GM18526 (cell line): Measurements from ENCODE around the gene NACAD.
A peak's percentile ranks its signal among the peaks of the same experiment; 100 is the strongest.

Experiments
- POLR2A ChIP-seq: IDR thresholded peaks from 3 replicates; pipeline ENCODE4 v1.6.1; 2011; ENCODE audit not compliant: insufficient read length; ENCODE audit errors: extremely low read depth

NACAD gene

GRCh38 chr7:45123913-45124710 lies 35.3 kb upstream of the NACAD start:
- TF ChIP-seq POLR2A = no peak

DNA sequence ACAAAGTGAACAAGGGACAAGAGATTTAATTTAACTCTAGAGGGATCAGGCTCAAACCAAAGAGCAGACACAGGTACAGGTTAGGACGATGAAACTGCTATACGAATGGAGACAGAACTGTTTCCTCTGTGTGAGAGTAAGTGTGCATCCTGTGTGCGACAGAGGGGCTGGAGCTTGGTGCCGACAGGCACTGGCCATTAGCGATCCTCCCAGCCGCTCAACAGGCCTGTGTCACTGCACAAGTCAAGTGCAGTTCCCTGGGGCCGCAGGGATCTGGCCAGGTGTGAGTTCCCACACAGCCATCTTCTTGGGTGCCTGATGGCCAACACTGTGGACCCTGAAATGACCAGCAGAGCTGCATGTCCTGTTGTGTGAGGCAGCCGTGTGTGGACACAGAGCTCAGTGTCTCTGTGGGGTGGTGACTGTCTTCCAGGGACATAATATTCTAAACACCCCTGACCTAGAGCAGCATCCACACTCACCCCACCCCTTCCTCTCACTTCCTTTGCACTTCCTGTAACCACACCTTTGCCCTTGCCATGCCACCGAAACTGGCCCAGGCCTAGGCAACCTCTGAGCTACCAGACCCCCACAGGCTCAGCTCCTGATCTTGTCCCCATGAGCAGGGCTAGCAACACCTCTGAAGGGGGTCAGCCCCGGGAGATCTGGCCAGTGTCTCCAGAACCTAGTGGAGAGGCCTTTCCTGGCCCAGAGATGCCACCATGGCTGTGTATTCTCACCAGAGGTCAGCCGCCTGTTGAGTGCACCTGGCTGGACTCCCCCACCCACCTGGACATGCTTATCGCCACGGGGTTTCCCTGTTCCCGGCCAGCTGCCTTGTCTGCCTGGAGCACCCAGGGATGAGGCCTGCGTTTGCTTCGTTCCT lies 34.4 kb upstream of the NACAD start:
- no peak for TF ChIP-seq POLR2A

DNA sequence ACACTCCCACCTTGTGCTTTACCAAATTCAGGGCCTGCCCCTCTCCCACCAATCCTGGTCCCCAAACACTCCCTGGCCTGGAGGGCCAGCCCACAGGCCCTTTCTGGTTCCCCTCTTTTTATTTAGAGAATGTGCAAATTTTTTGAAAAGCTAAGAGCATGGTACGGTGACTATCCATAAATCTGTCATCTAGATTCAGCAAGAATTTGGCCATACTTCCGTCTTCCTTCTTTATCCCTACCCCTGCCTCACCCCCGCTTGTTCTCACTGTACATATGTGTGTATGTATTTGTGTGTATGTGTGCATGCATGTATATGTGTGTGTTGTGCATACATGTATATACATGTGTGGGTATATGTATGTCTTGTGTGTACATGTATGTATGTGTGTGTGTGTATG lies 30.8 kb upstream of the NACAD start:
- no peak for TF ChIP-seq POLR2A

DNA sequence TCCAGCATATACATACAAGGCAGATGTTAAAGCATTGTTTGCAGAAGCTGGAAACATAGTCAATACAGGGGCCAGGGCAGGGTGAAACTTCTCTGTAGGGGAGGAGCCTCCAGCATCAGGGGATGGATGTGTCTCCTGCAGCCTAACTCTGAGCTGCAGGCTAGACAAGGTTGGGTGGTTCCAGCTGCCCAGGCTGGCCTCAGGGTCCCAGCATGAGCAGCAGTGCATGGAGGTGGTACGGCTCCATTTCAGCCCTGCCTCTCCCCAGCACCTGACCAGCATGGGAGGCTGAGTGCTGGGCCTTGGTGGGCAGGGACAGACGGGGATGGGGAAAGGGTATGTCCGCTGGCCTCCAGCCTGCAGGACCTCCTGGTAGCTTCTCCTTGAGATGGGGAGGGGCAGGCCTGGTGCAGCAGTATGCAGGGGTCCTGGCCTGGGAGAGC lies 30.1 kb upstream of the NACAD start:
- TF ChIP-seq POLR2A = no peak

DNA sequence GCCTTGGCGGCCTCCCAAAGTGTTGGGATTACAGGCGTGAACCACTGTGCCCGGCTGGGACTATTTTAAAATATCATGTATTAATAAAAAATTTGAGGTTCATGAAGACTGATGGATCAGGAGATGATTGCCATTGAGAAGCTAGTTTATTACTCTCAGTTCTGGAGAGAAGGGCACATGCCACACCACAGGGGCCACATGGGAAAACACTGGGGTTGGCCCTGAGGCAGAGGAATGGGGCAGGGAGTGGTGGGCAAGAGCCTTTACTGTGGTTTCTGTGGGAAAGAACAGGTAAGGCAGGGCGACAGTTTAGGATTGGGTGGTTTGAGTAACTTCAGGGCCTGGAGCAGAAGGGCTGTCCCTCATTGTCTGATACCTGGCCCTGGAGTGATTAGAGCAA lies 29.5 kb upstream of the NACAD start:
- no peak for TF ChIP-seq POLR2A

DNA sequence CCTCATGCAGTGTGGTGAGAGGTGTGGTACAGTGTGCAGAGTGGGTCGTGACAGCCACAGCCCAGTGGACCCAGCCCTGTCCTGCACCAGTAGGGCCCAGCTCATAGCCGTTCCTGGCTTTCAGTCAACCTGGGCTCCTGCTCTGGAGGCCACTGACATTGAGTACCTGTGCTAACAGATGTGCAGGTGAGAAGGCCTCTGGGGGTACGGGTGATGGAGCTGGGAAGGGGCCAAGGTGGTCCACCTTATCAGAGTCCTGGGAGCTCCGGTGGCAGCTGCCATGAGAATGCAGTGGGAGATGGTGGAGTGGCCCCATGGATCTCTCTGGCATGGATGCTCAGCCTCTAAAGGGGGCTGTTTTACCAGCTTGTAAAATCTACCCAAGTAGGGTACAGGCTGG lies 28.8 kb upstream of the NACAD start:
- TF ChIP-seq POLR2A = no peak

DNA sequence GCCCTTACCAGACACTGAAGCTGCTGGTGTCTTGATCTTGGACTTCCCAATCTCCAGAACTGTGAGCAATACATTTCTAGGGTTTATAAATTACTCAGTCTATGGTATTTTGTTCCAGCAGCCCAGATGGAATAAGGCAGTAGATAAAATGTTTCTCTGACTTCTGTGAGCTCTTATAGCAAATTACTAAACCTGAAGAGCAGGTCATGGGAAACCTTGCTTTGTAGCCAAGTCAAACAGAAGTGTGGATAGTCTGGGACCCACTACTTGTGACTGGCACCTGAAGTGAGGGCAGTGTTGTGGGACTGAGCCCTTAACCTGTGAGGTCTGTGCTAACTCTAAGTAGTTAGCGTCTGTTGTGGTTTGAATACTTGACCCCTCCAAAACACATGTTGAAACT lies 27.3 kb upstream of the NACAD start:
- TF ChIP-seq POLR2A = no peak

- TF ChIP-seq POLR2A = no peak
Measured at GRCh38 chr7:45114926-45115325, 26.2 kb upstream of the NACAD start.

- TF ChIP-seq POLR2A = no peak
Measured at GRCh38 chr7:45112648-45113047, 23.9 kb upstream of the NACAD start.

DNA sequence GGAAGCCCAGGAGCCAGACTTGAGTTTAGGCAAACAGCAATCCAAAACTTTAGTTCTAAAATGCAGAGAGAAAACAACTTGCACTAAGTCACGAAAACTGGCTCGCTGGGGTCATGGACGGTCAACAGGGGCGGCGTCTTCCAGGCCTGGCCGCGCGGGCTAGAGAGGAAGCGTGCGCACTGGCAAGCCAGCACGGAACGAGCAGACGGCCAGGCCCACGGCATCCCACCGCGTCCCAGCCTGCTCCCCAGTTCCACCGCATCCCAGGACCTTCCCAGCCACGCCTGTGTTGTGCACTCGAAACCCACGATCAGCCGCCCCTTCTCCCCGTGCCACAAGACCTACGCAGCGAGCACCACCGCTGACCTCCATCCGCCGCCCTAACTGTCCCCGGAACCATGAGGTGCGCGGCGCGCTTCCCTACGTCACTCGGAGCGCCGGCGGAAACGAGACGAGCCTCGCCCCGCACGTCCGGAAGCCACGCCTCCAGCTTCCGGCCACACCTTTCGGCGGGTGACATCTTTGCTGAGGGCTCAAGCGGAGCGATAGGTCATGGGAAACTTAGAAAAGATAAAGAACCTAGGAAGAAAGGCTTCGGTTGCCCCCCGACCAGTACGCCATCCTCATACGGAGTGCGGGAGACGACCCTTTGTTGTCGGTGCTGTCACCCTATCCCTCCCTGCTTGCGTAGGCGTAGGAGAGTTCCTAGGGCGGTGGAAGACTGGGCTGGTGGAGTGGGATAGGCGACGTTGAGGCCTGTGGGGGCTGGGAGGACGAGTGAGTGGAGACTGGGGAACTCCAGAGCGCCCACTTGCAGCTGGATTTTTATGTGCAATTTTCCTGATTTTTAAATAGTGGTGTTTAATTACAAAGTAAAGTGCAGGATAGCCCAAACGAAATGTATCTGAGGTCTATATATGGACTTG lies 22.8 kb upstream of the NACAD start, which contains the start of gene TBRG4:
TSS of gene TBRG4 (minus strand) at position 400 of the 926 bp plus-strand sequence. CDS start 2,460 bp downstream, outside the sequence.
- peak; percentile 93 for TF ChIP-seq POLR2A

DNA sequence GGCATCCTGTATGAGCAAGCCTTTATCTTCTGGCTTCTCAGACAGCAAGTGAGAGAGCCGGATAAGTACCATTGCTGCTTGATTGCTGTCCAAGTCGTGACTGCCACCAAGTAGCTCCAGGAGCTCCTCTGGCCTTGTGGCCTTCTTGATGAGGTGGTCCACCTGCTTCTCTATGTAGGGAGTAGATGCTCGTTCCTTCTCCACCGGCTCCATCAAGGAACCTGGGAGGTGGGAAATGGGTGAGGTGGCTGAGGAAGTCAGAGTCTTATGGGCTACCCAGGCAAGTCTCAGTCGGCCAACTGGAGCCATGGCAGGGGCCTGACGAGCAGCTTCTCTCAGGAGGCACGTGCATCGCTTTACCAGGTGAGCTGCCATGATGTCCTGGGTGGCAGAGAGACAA lies 20.1 kb upstream of the NACAD start:
- TF ChIP-seq POLR2A = no peak

- TF ChIP-seq POLR2A = no peak
Measured at GRCh38 chr7:45107356-45107755, 18.6 kb upstream of the NACAD start.

DNA sequence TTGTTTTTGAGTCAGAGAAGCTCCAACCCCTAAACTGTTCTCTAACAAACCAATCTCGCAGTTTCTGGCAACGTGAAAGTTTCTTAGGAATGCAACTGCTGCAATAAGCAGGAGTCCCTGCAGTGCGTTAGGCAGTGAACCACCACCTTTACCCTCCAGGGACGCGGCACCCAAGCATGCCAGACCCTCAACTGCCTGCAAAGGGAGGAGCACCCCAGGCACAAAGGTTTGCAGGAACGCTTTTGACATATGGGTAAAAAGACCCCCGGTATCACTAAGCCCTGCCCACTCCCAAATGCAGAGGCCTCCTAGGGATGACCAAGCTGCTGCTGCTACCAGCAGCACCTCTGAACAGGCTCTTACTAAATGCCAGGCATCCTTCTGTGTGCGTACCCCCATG lies 18.1 kb upstream of the NACAD start:
- no peak for TF ChIP-seq POLR2A

DNA sequence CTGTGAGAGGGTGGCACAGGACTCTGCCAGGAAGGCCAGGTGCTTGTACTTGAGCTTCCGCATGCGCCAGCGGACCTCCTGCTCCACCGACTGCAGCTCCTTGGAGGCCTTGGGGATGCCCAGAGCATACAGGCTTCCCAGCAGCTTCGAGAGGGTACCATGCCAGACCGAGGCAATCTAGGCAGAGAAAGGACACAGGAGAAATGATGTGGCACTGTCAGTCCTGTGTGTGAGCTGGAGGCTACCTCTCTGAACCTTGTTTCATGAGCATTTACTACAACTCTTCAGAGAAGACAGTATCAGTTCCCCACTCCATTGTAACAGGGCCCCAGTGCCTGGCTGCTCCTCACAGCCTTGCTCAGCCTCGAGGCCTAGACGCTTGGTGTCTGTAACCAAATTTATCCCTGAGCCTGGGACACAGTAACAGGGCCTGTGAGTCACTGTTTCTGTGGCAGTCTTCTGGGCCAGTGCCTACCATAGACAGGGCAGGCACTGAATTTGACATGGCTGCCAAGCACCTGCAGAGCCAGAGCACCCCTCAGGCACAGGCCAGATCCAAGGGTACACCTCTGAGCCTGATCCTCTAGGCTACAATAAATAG lies 16.9 kb upstream of the NACAD start:
- no peak for TF ChIP-seq POLR2A
